GM19395 (cell line): ENCODE data around the gene ACAN.

ENCODE experiments used
- ATAC-seq: cut with Tn5 transposase; IDR thresholded peaks from one replicate; pipeline ENCODE4 v1.9.1; 2021; ENCODE audit warnings: mild to moderate bottlenecking, moderate library complexity; ENCODE audit not compliant: unreplicated experiment

The ACAN gene

GRCh38 chr15:88839961-88840360 is 36.7 kb downstream of the ACAN start:
- ATAC-seq = no peak

- no peak for ATAC-seq
Observed at GRCh38 chr15:88841236-88841635, 38.0 kb downstream of the ACAN start.

- no peak for ATAC-seq
Observed at GRCh38 chr15:88842156-88842555, 38.9 kb downstream of the ACAN start.

- no peak for ATAC-seq
Observed at GRCh38 chr15:88843334-88843733, 40.1 kb downstream of the ACAN start.

- no peak for ATAC-seq
Observed at GRCh38 chr15:88844749-88845386, 41.6 kb downstream of the ACAN start.

- ATAC-seq = no peak
Observed at GRCh38 chr15:88845616-88846015, 42.4 kb downstream of the ACAN start.

- ATAC-seq = no peak
Observed at GRCh38 chr15:88847144-88847543, 43.9 kb downstream of the ACAN start.

GRCh38 chr15:88848203-88848602 is 45.0 kb downstream of the ACAN start:
- no peak for ATAC-seq

- ATAC-seq = no peak
Observed at GRCh38 chr15:88849376-88850072, 46.3 kb downstream of the ACAN start.

- ATAC-seq = no peak
Observed at GRCh38 chr15:88852476-88852875, 49.2 kb downstream of the ACAN start.

GRCh38 chr15:88858934-88859333 is 55.7 kb downstream of the ACAN start:
- ATAC-seq = no peak

GRCh38 chr15:88859550-88859949 is 56.3 kb downstream of the ACAN start:
- no peak for ATAC-seq

- no peak for ATAC-seq
Observed at GRCh38 chr15:88860212-88860611, 57.0 kb downstream of the ACAN start.

GRCh38 chr15:88863412-88863811 is 60.2 kb downstream of the ACAN start:
- no peak for ATAC-seq

- ATAC-seq = no peak
Observed at GRCh38 chr15:88864861-88865497, 61.7 kb downstream of the ACAN start.

- no peak for ATAC-seq
Observed at GRCh38 chr15:88865498-88866099, 62.4 kb downstream of the ACAN start.

- ATAC-seq = no peak
Observed at GRCh38 chr15:88866295-88866881, 63.2 kb downstream of the ACAN start.

GRCh38 chr15:88871313-88871712 is 68.1 kb downstream of the ACAN start:
- no peak for ATAC-seq

- ATAC-seq = no peak
Observed at GRCh38 chr15:88872106-88872505, 68.9 kb downstream of the ACAN start.

GRCh38 chr15:88872706-88873105 is 69.5 kb downstream of the ACAN start:
- no peak for ATAC-seq

- ATAC-seq = no peak
Observed at GRCh38 chr15:88873786-88874185, 70.5 kb downstream of the ACAN start.
